MV-4-11 (cell line): Measurements from ENCODE around the gene NKX1-2.
"Not testable (repeated sequence)": the region's sequence is repeated elsewhere in the genome, so short reads cannot be mapped to it uniquely, and the experiment has no call there.

ENCODE experiments used
- DNase-seq: peaks from one replicate; lab custom pipeline; 2025; lab: John Stamatoyannopoulos, UW

The NKX1-2 gene

GRCh38 chr10:124451276-124451675, 1.4 kb upstream of the NKX1-2 start:
- no peak for DNase-seq

DNA sequence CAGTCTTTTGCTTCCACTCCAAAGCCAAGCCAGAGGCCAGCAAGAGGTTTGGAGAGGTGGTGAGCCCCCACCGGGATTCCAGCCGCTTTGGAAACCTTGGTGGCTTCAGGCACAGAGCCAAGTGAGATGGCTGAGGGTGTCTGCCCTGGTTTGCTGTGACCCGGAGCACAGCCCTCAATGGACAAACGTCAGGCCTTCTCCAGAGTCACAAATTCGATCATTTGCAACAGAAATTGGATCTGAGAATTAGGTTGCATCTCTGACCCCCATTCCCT, 885 bp upstream of the NKX1-2 start:
- no peak for DNase-seq

GRCh38 chr10:124449170-124450011, 444 bp downstream of the NKX1-2 start:
- no peak for DNase-seq

- no peak for DNase-seq
Measured at GRCh38 chr10:124448696-124449169, 1.1 kb downstream of the NKX1-2 start.

GRCh38 chr10:124447751-124448466, 1.9 kb downstream of the NKX1-2 start:
- DNase-seq = no peak

DNA sequence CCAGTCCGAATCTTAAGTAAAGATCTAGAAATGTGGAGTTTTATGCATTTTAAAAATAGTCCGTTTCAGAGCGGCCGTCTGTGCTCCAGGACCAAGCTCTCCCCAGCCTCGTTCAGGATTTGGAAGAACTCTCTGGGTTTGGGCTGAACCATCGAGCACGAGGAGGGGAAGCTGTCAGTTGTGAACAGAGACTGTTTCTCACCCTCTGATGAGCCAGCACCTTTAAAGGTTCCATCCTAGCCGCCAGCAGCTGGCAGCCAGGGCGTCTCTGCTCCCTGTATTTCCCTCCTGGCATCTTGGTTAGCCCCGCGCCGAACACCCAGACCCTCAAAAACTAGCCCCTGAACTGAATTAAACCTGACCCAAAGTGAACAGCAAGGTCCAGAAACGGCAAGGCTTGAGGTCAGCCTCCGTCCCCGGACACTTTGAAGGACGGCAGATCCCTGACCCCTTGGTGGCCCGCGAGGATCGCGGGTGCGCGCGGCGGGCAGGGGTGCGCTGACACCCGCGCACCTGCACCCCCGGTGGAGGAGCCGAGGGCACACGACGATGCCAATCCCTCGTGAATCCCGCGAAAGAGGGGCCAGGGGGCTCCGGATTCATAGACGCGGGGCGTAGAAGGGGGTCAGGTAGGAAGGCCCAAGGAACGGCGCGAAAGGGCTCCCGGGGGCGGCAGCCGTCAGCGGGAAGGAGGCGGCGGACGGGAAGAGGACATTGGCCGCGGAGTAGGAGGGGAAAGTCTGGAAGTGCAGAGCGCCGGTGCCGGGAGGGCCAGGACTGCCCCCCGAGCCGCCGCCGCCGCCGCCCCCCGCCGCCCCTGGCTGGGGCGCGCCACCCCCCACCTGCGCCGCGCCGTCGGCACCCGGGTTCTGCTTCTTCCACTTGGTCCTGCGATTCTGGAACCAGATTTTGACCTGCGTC, 2.7 kb downstream of the NKX1-2 start:
- DNase-seq = no peak

GRCh38 chr10:124441694-124442093, 8.1 kb downstream of the NKX1-2 start:
- DNase-seq = not testable (repeated sequence)

- peak; percentile 42 for DNase-seq
Measured at GRCh38 chr10:124436191-124436638, 13.6 kb downstream of the NKX1-2 start.

GRCh38 chr10:124435683-124436082, 14.2 kb downstream of the NKX1-2 start:
- not testable (repeated sequence) for DNase-seq

DNA sequence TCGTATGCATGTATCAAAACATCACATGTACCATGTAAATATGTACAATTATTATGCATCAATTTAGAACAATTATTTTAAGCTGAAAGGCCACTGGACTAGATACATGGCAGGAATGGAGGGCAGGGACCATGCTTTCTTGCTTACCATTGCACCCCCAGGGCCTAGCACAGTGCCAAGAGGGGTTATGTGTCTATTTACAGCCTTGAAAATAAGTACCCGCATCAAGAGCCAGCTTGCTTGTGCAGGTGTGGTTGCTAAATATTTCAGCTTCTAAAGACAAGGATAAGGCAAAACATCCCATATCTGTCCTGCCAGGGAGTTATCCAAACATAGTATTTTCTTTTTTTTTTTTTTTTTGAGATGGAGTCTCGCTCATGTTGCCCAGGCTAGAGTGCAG, 16.4 kb downstream of the NKX1-2 start:
- DNase-seq = no peak

- no peak for DNase-seq
Measured at GRCh38 chr10:124430077-124430476, 19.8 kb downstream of the NKX1-2 start.

DNA sequence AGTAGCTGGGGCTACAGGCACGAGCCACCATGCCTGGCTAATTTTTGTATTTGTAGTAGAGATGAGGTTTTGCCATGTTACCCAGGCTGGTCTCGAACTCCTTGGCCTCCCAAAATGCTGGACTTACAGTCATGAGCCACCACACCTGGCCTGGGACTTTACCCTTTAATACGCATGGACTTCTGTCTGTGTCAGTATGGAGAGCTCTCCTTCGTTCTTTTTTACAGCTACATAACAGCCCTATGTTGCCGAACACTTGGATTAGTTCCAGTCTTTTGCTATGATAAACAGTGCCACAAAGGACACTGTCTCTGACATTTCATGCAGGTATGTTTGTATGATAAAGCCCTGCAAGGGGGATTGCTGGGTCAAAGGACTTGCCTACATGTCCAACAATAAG, 20.3 kb downstream of the NKX1-2 start:
- no peak for DNase-seq

- DNase-seq = no peak
Measured at GRCh38 chr10:124428207-124428777, 21.5 kb downstream of the NKX1-2 start.

DNA sequence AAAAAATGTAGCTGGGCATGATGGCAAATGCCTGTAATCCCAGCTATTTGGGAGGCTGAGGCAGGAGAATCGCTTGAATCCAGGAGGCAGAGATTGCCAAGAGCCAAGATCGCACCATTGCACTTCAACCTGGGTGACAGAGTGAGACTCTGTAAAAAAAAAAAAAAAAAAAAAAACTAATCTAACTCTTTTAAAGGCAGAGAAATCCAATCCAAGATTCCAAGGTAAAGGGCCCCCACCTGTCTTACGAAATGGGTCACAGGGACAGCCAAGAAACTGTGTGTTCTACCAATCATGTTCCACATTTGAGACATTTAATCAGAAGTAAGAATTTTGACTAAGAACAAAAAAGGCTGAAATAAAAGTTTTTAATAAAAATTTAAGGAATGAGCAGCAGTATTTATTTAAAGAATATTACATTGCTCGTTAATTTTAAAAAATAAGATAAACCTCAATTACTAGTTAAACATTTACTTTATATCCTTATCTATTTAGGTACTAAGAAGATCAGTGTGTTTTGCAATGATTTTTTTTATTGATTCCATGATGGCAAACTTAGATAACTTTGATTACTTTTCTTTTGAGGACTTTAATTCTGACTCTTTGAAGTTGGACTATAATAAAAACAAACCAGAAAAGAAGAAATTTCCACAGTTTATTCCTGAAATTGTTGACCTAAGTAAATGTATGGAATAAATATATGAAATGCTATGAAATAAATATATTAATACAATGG, 24.4 kb downstream of the NKX1-2 start:
- DNase-seq = no peak

- DNase-seq = no peak
Measured at GRCh38 chr10:124423813-124424212, 26.0 kb downstream of the NKX1-2 start.

DNA sequence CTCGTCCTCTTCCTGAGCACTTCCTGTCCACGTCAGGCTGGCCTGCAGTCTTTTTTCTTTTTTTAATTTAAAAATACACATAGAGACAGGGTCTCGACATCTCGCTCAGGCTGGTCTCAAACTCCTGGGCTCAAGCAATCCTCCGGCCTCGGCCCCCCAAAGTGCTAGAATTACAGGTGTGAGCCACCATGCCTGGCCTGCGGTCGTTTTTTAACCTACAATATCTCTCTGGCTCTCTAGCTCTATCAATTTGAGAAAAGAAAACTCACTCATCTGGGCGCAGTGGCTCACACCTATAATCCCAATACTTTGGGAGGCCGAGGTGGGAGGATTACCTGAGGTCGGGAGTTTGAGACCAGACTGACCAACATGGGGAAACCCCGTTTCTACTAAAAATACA, 27.1 kb downstream of the NKX1-2 start:
- no peak for DNase-seq

DNA sequence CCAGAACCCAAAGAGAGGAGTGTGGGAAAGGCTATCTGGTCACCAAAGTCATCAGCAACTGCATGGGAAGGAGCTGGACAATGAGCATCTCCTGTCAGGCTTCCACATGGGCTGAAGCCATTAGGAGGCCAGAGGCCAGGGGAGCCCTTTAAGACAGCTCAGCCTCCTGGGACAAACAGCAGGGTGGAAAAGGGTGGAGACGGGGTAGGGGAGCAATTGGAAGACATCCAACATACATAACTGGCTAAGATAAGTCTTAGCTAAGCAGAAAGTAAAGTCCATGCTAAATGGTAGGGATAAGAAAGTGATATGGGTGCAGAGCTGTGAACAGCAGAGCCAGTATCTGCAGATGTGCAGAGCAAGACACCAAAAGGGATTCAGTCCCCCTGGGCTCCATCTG, 29.6 kb downstream of the NKX1-2 start:
- DNase-seq = no peak

- no peak for DNase-seq
Measured at GRCh38 chr10:124419635-124420034, 30.2 kb downstream of the NKX1-2 start.

DNA sequence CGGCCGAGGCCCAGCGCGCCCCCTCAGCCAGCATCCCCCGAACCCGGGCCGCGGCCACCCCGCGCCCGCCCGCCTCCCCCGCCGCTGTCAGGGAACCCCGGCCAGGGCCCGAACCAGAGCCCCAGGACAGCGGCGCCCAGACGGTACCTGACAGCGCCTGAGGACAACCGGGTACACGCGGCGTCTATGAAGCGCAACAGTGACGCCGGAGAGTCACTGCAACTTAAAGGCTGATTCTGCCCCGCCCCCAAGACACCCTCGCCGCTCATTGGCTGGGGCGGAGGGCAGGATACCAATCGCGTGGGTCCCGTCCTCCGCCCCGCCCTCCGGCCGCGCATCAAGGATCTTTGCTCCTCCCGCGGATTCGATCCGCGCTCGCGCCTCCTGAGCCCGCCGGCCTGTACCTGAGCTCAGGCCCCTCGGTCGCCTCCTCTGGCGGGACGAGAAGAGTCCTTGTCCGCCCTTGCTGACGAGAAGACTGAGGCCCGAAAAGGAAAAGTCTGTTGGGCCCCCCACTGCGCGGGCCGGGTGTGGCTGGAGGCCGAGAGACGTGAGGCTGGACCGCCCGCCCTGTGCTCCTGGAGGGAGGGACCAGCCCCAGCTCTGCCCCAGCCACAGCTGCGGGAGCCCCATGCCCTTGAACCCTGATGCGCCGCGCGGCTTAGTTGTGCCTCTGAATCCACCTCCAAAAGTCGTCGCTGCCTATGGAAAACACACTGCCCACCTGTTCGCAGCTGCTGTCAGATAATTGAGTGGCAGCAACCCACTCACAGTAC, 30.9 kb downstream of the NKX1-2 start, which contains the start of gene OAT:
Gene OAT (minus strand): TSS at position 198 of the 776 bp plus-strand sequence. CDS start 6,752 bp downstream, outside the sequence.
- peak; percentile 92 for DNase-seq
